ENCODE data around the gene VPS33A. TPM values are rescaled to one million over a fixed set of nuclear protein-coding genes. Genes with fewer than 3 reads are reported as not detected.

The VPS33A gene
- total and polyA plus RNA-seq, 2 of the 13 experiments (the other 11 are each of a cell fraction or from before 2014, with no cell fraction given), result 11.0 to 43.6 TPM

GRCh38 chr12:122189626-122190475 is 76.4 kb downstream of the VPS33A start:
- CTCF ChIA-PET (ENCODE audit: low intra/inter-chr PET ratio, low total read pairs), result interaction anchor here (0.7 to 2.2 kb wide), 4 partner anchors 53 to 135 kb away, joined by 3 to 21 read pairs (median 8); no protein-coding TSS in a partner anchor
- peaks cover 8 to 31% of the 10 kb centered on the region in 2 experiments for H3K27me3 ChIP-seq (ENCODE audit: control insufficient read depth in 1 of 2, insufficient read depth in 2 of 2, low read length in 2 of 2)
- H3K27ac ChIP-seq (ENCODE audit: extremely low read length, insufficient read depth, low read length), result no peak overlapping the region
- in situ Hi-C loops (cut with HindIII; ENCODE audit: extremely low pct_ligation_motif_present, low pct_unique_long_range_greater_than_20kb), result loop anchor here (10.0 kb wide), 1 partner anchor 135 kb away; no protein-coding TSS in a partner anchor
- POLR2A ChIA-PET, result no interaction called here
- no peaks in the 10 kb centered on the region for H3K79me2 ChIP-seq (ENCODE audit: insufficient read depth, low read length)
- H3K36me3 ChIP-seq (replicated peaks in 1 of 2; ENCODE audit: control insufficient read depth in 1 of 2, insufficient read depth in 2 of 2, low read length in 2 of 2), result no peaks in the 10 kb centered on the region
- WGBS (ENCODE audit: low lambda C conversion rate), result 44% methylated on average over 23 of the region's 34 CpGs
- H4K20me1 ChIP-seq (ENCODE audit: insufficient read depth, low read length), result no peaks in the 10 kb centered on the region
- no TSS peak for BruUV-seq (replicated peaks)
- DNase-seq (ENCODE audit: low spot score), result no peak
- intact Hi-C loops (cut with micrococcal nuclease; ENCODE audit: unreplicated experiment), result loop anchor here (2.0 kb wide), 1 partner anchor 135 kb away; no protein-coding TSS in a partner anchor
- H3K4me1 ChIP-seq (ENCODE audit: insufficient read depth, low read length), result peaks cover 17% of the 10 kb centered on the region
- no peak for FAIRE-seq
- no peak overlapping the region for H3K4me2 ChIP-seq (ENCODE audit: low read depth, low read length)
- no peak overlapping the region for H3K4me3 ChIP-seq (replicated peaks in 1 of 3; ENCODE audit: insufficient read depth in 1 of 3, low read depth in 2 of 3, low read length in 3 of 3)
- H2AFZ ChIP-seq (ENCODE audit: low read length), result no peak overlapping the region
- TF ChIP-seq ARID4A (CRISPR knock-in tag; IDR thresholded peaks at IDR 0.05; ENCODE audit: borderline replicate concordance), result 0 out of 2 replicates have a peak, but pooled peaks have one; percentile 8
- no peak for TF ChIP-seq ZIK1 (CRISPR knock-in tag; IDR thresholded peaks at IDR 0.05; ENCODE audit: borderline replicate concordance, low read depth)
- ATAC-seq, result peak; percentile 20; the same call in 1 of the 3 replicates
- no peaks in the 10 kb centered on the region for H3K9me3 ChIP-seq (ENCODE audit: low read length)
- no peak overlapping the region for H3K9ac ChIP-seq (ENCODE audit: insufficient read depth, low read depth, low read length)

Data from HepG2 (cell line).